NOMO-1 treated with dmso at 0.1 percent for 144 hours (cell line): ENCODE data around the gene ZNF619.
"Not testable (repeated sequence)": the region's sequence is repeated elsewhere in the genome, so short reads cannot be mapped to it uniquely, and the experiment has no call there.

Experiments used
- DNase-seq: peaks from one replicate; lab custom pipeline; 2025; ENCODE audit not compliant: unreplicated experiment; lab: John Stamatoyannopoulos, UW

The ZNF619 gene

GRCh38 chr3:40476478-40477470, at the start of gene ZNF619:
ZNF619 (plus strand) TSS chr3:40477122; CDS start chr3:40477980, 858 bp downstream.
- peak; percentile 59 for DNase-seq

GRCh38 chr3:40432793-40433192, 44.1 kb upstream of the ZNF619 start:
- DNase-seq: no peak

GRCh38 chr3:40437889-40438288, 39.0 kb upstream of the ZNF619 start:
- no peak for DNase-seq

- no peak for DNase-seq
Measured at GRCh38 chr3:40445062-40445461, 31.9 kb upstream of the ZNF619 start.

GRCh38 chr3:40445880-40446279, 31.0 kb upstream of the ZNF619 start:
- DNase-seq: no peak

- DNase-seq: no peak
Measured at GRCh38 chr3:40450438-40450837, 26.5 kb upstream of the ZNF619 start.

- no peak for DNase-seq
Measured at GRCh38 chr3:40451551-40451950, 25.4 kb upstream of the ZNF619 start.

- no peak for DNase-seq
Measured at GRCh38 chr3:40452057-40452456, 24.9 kb upstream of the ZNF619 start.

GRCh38 chr3:40452562-40452875, 24.4 kb upstream of the ZNF619 start:
- no peak for DNase-seq

- peak; percentile 97 for DNase-seq
Measured at GRCh38 chr3:40452876-40453730, 23.8 kb upstream of the ZNF619 start.

GRCh38 chr3:40453933-40454332, 23.0 kb upstream of the ZNF619 start:
- DNase-seq: no peak

GRCh38 chr3:40455328-40455727, 21.6 kb upstream of the ZNF619 start:
- DNase-seq: no peak

- no peak for DNase-seq
Measured at GRCh38 chr3:40456279-40456939, 20.5 kb upstream of the ZNF619 start.

- DNase-seq: peak; percentile 89
Measured at GRCh38 chr3:40456940-40457823, 19.7 kb upstream of the ZNF619 start, which contains the start of gene RPL14. RPL14 (plus strand) TSS chr3:40457339; CDS start chr3:40457472, 133 bp downstream.

- no peak for DNase-seq
Measured at GRCh38 chr3:40458473-40458872, 18.4 kb upstream of the ZNF619 start.

- not testable (repeated sequence) for DNase-seq
Measured at GRCh38 chr3:40460481-40460880, 16.4 kb upstream of the ZNF619 start.

- no peak for DNase-seq
Measured at GRCh38 chr3:40461161-40461560, 15.8 kb upstream of the ZNF619 start.

GRCh38 chr3:40462838-40463237, 14.1 kb upstream of the ZNF619 start:
- DNase-seq: not testable (repeated sequence)

GRCh38 chr3:40463579-40463978, 13.3 kb upstream of the ZNF619 start:
- no peak for DNase-seq
